Measurements from ENCODE around the gene KCNK4.

The KCNK4 gene

GRCh38 chr11:64254326-64254725, 36.8 kb upstream of the KCNK4 start:
- no peak for DNase-seq

GRCh38 chr11:64255135-64256128, 35.7 kb upstream of the KCNK4 start:
- DNase-seq: no peak

- no peak for DNase-seq
Measured at GRCh38 chr11:64256300-64256699, 34.8 kb upstream of the KCNK4 start.

GRCh38 chr11:64258356-64258755, 32.7 kb upstream of the KCNK4 start:
- no peak for DNase-seq

GRCh38 chr11:64258946-64259532, 32.1 kb upstream of the KCNK4 start:
- DNase-seq: no peak

GRCh38 chr11:64259533-64260067, 31.5 kb upstream of the KCNK4 start:
- no peak for DNase-seq

GRCh38 chr11:64260147-64260708, 30.9 kb upstream of the KCNK4 start:
- no peak for DNase-seq

GRCh38 chr11:64261556-64262080, 29.5 kb upstream of the KCNK4 start:
- DNase-seq: no peak

- no peak for DNase-seq
Measured at GRCh38 chr11:64262271-64263002, 28.7 kb upstream of the KCNK4 start.

GRCh38 chr11:64263021-64263946, 27.8 kb upstream of the KCNK4 start:
- no peak for DNase-seq

- no peak for DNase-seq
Measured at GRCh38 chr11:64263947-64264317, 27.2 kb upstream of the KCNK4 start.

- DNase-seq: no peak
Measured at GRCh38 chr11:64264371-64264852, 26.7 kb upstream of the KCNK4 start.

GRCh38 chr11:64265176-64266160, 25.6 kb upstream of the KCNK4 start:
- no peak for DNase-seq

- DNase-seq: no peak
Measured at GRCh38 chr11:64266339-64266738, 24.8 kb upstream of the KCNK4 start.

GRCh38 chr11:64267207-64267945, 23.7 kb upstream of the KCNK4 start:
- DNase-seq: no peak

GRCh38 chr11:64268025-64268892, 22.8 kb upstream of the KCNK4 start:
- no peak for DNase-seq

- peak in 1 of 2 donors; percentile 79 for DNase-seq
Measured at GRCh38 chr11:64268893-64269539, 22.1 kb upstream of the KCNK4 start.

All from bone marrow (tissue), 2 donors.